Measurements from ENCODE around the gene CTNNB1.

GRCh38 chr3:41209646-41210045 is 10.3 kb downstream of the CTNNB1 start:
- TF ChIP-seq CTCF (optimal IDR thresholded peaks at IDR 0.05 in 1 of 3, IDR thresholded peaks at IDR 0.05 in 1 of 3, conservative IDR thresholded peaks at IDR 0.05 in 1 of 3; ENCODE audit: extremely low read depth in 1 of 3, insufficient read depth in 2 of 3, low read length in 3 of 3) (no peak), EZH2 (IDR thresholded peaks at IDR 0.05; ENCODE audit: low read length) (no peak)

All from keratinocyte (primary cell).